HG03378 (cell line): ENCODE measurements around the gene TMEM129.
A peak's percentile ranks its signal among the peaks of the same experiment; 100 is the strongest.
"Not testable (repeated sequence)": the region's sequence is repeated elsewhere in the genome, so short reads cannot be mapped to it uniquely, and the experiment has no call there.

Experiments used
- ATAC-seq: cut with Tn5 transposase; IDR thresholded peaks from one replicate; pipeline ENCODE4 v1.9.1; 2021; ENCODE audit warnings: mild to moderate bottlenecking, moderate library complexity; ENCODE audit not compliant: unreplicated experiment

Gene TMEM129

GRCh38 chr4:1703867-1704266 is 17.3 kb downstream of the TMEM129 start:
- ATAC-seq: no peak

DNA sequence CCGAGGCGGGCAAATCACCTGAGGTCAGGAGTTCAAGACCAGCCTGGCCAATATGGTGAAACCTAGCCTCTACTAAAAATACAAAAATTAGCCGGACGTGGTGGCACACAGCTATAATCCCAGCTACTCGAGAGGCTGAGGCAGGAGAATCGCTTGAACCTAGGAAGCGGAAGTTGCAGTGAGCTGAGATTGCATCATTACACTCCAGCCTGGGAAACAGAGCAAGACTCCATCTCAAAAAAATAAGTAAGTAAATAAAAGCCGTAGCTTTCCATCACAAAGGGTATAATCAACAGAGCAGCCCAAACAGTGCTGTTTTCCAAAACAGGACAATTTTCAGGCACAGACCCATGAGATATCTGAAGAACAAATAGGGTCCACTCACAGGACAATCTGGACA is 19.5 kb downstream of the TMEM129 start:
- not testable (repeated sequence) for ATAC-seq

GRCh38 chr4:1695913-1696312 is 25.2 kb downstream of the TMEM129 start:
- ATAC-seq: no peak

GRCh38 chr4:1693131-1693896 is 27.8 kb downstream of the TMEM129 start:
- peak; percentile 84 for ATAC-seq

- ATAC-seq: no peak
Observed at GRCh38 chr4:1691737-1692373, 29.3 kb downstream of the TMEM129 start.

DNA sequence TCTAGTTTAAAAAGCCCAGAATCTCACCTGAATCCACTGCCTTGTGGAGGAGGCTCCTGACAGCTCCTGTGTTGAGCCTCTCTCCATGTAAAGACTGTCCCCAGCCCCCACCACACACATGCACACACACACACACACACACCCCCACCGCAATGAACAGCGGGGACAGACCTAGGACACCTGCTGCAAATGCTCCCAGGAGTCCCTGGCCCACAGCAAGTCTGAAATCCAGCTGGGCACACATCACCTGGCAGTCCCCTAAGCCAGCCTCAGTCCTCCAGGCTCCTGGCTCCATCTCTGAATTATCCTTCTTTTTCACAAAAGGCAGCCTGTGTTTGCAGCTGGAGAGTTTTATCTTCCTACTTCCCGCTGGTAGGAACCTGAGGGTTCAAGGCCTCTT is 30.4 kb downstream of the TMEM129 start:
- ATAC-seq: no peak

GRCh38 chr4:1686440-1687036 is 34.6 kb downstream of the TMEM129 start:
- no peak for ATAC-seq

- no peak for ATAC-seq
Observed at GRCh38 chr4:1685235-1686150, 35.6 kb downstream of the TMEM129 start.

DNA sequence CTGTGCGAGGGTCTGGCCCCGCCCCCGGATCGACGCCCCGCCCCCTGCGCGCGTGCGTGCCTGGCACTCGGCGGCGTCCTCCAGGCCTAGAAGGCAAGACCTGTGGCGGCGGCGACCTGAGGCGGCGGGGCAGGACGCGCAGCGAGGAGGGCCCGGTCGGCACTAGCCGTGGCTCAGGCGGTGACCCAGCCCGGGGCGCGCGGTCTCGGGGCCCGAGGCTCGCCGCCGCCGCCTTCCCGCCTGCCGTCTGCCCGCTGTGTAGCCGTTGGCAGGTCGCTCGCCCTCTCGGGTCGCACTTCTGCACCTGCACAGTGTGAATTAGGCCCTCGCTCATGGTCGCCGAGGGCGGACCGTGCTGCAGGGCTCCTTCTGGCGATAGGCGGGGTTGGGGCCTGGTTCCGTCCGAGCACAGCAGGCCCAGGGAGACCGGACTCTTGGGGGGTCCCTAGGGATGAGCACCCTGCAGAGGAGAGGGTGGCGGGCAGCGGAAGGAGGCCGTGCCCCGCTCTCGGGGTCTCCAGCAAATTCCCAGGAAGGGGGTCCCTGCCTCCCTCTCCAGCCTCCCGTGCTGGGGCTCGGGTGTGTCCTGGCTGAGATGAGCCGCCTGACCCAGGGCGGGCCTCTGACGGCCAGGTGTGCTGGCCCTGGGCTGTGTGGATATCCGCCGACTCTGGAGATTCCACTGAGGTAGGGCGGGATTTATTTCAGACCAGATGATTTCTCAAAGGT is 36.5 kb downstream of the TMEM129 start:
- no peak for ATAC-seq

- ATAC-seq: no peak
Observed at GRCh38 chr4:1683736-1684505, 37.2 kb downstream of the TMEM129 start, which contains the start of gene FAM53A. Gene FAM53A (minus strand): TSS chr4:1684313. CDS start chr4:1668741, 15,572 bp downstream.

DNA sequence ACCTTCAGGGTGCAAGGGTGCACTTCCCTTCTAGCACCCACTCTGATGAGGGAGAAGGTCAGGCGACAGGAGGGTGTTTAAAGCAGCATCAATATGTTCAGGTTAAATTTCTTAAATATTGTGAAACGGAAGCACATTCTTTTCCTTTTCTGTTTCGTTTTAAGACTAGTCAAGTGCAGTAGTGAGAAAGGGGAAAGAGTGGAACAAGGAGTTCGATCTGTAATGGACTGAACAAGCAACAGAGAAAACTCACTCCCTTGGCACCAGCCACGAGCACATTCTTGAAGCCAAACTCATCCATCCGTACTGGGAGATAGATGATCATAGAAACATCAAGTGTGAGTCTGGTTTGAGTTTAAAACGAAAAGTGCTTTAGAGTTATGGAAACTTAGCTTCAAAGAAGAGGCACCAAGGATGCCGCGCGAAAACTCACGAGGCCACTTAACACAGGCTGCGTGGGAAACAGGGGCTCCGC is 37.8 kb downstream of the TMEM129 start:
- ATAC-seq: no peak

- no peak for ATAC-seq
Observed at GRCh38 chr4:1682860-1683259, 38.3 kb downstream of the TMEM129 start.

DNA sequence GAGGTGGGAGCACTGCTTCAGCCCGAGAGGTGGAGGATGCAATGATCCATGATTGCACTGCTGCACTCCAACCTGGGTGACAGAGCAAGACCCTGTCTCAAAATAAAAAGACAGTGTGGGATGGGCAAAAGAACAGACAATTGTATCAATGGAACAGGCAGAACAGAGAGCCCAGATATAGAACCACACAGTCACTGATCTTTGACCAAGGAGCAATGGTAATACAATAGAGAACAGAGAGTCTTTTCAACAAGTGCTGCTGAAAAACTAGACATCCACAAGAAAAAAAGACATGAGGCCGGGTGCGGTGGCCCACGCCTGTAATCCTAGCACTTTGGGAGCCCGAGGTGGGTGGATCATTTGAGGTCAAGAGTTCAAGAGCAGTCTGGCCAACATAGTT is 42.9 kb downstream of the TMEM129 start:
- ATAC-seq: no peak

DNA sequence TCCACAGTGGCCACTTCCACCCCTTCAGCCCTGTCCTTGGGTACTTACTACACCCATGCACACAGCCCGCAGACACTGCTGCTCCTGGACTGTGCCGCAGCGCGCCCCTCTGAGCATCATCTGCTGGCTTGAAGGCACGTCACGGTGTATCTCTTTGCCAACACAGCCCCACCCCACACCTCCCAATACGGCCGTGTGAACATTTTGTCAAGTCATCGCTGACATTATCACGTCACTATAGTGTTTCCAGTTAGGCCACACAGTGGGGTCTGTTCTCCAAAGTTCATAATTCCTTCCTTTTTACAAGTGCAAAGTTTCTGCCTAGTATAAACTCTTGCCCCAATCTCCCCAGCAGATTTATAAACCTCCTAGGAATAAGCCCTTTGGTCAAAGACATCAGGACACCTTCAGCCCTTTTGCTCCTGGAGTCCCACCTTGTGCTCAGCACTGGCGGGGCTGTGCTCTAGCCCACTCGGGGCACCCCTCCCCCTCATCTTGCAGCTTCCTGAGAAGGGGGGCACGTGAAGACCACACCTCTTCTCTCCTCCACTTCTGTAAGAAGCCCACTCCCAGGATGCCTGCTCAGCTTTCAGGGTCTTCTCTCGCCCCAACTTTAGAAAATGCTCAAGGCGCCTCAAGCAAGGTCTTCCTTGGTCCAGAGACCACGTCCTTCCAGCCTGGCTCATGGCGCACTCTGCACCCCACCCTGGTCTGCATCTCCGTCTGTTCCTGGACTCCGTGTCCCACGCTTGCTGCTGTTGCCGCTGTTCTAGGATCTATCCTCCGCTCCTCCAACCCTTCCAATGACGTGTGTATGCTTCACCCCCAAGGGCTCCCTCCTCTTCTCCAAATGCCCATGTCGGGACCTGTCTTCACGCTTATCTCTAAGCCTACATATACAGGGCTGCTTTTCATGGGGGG is 44.3 kb downstream of the TMEM129 start:
- ATAC-seq: no peak

DNA sequence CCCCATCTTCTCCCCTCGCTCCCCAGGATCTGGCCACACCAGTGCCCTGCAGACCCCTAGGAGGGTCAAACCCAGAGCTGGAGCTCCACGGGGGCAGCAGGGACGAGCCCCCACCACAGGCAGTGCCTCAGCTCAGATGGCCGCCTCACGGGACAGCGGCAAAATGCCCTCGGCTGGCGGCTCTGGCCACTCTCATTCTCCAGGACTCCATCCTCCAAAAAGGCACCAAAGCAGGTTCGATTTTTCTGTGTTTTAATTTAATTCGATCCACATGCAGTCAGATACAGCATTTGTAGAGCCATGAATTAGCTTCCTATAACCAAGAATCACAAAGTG is 45.4 kb downstream of the TMEM129 start:
- no peak for ATAC-seq

- ATAC-seq: no peak
Observed at GRCh38 chr4:1675136-1675801, 45.9 kb downstream of the TMEM129 start.

DNA sequence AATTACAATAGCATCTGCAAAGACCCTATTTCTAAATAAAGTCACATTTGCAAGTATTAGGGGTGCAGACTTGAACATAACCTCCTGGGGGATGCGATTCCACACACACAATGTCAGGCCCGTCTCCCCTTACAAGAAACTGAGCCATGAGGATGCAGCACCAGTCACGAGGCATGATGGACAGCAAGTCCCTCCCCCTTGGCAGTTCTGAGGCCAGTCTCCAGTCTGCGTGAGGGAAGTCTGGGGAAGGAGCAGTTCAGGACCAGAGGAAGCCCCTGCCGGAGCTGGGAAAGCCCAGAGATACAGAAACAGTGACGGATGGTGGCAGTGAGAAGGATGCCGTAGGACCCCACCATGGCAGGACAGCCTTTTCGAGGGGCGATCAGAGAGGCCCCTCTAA is 46.4 kb downstream of the TMEM129 start:
- ATAC-seq: no peak

- ATAC-seq: no peak
Observed at GRCh38 chr4:1673671-1674070, 47.5 kb downstream of the TMEM129 start.
